HCT116 (cell line): Measurements from ENCODE around the gene TAF6. TPM values are rescaled to one million over a fixed set of nuclear protein-coding genes. Genes with fewer than 3 reads are reported as not detected.

Experiments
- ATAC-seq: fragments of 200-7000 bp; cut with Tn5 transposase; 2 replicates; pipeline ENCODE4 v1.9.1; 2020; ENCODE audit warnings: mild to moderate bottlenecking, moderate library complexity
- BruUV-seq: library from RNA; stranded (reverse); fragments of 400-500 nt; replicated peaks from 2 replicates; lab custom pipeline; 2021; lab: Mats Ljungman, UMichigan
- CTCF ChIA-PET: fragments of 300-600 bp; sonication (Branson Sonifier 250); formaldehyde crosslinking; loops from one replicate; lab custom pipeline; 2021; ENCODE audit warnings: antibody characterized with exemption; lab: Charles Lee
- POLR2A ChIA-PET: fragments of 300-600, 350-600 bp; sonication (Branson Sonifier 250); formaldehyde crosslinking; loops from one replicate; lab custom pipeline; 2021; ENCODE audit warnings: antibody characterized with exemption; lab: Charles Lee
- RAD21 ChIA-PET, 2 experiments: fragments of 300-600 bp; sonication (Branson Sonifier 250); formaldehyde crosslinking; loops; one replicate each; lab custom pipeline; 2023; ENCODE audit warnings: low total read pairs in 2 of 2; ENCODE audit not compliant: uncharacterized antibody in 2 of 2, unreplicated experiment in 2 of 2, low non-redundant PET in 1 of 2; lab: Charles Lee
- DNase-seq: peaks from one replicate; pipeline ENCODE4 v3.0.0-alpha.2; 2010; ENCODE audit warnings: low read depth, low spot score
- H2AFZ ChIP-seq: fragments of 200-600 bp; shearing (Covaris generic), sonication (generic); 2 replicates; pipeline ENCODE4 v1.6.1; 2017; ENCODE audit warnings: low read depth, mixed run types, mixed read lengths, antibody characterized with exemption, low read length; ENCODE audit not compliant: poor library complexity, severe bottlenecking
- H3K27ac ChIP-seq: 2 replicates; pipeline ENCODE4 v1.5.1; 2012; ENCODE audit warnings: low read depth, low read length
- H3K27me3 ChIP-seq: fragments of 200-600 bp; sonication (generic); 2 replicates; pipeline ENCODE4 v1.6.1; 2016; ENCODE audit warnings: mixed run types, low read length, mixed read lengths; ENCODE audit not compliant: insufficient read depth
- H3K36me3 ChIP-seq, 2 experiments: fragments of 200-500 bp in 1 of 2; fragments of 200-600 bp in 1 of 2; sonication (Bioruptor generic) in 1 of 2; sonication (generic) in 1 of 2; 2 replicates each; pipeline versions ENCODE4 v1.5.1 to v1.6.1; 2014 to 2016; ENCODE audit warnings: low read length in 2 of 2, inconsistent platforms in 1 of 2, mixed read lengths in 1 of 2, mixed run types in 1 of 2; ENCODE audit not compliant: insufficient read depth in 2 of 2, control insufficient read depth in 1 of 2
- H3K4me1 ChIP-seq, 2 experiments: fragments of 200-600 bp in 1 of 2; sonication (generic) in 1 of 2; 2 replicates each; pipeline versions ENCODE4 v1.5.1 to v1.6.1; 2012 to 2017; ENCODE audit warnings: low read length in 2 of 2, inconsistent platforms in 1 of 2, mild to moderate bottlenecking in 1 of 2, mixed read lengths in 1 of 2, mixed run types in 1 of 2, moderate library complexity in 1 of 2; ENCODE audit not compliant: insufficient read depth in 2 of 2, control insufficient read depth in 1 of 2
- H3K4me2 ChIP-seq: fragments of 200-600 bp; sonication (generic); 2 replicates; pipeline ENCODE4 v1.6.1; 2017; ENCODE audit warnings: mixed run types, low read length, mixed read lengths
- H3K4me3 ChIP-seq, 2 experiments: fragments of 200-600 bp in 1 of 2; sonication (generic) in 1 of 2; replicated peaks in 1 of 2; 2 replicates each; pipeline ENCODE4 v1.5.1; 2011 to 2016; ENCODE audit warnings: low read length in 2 of 2, control low read depth in 1 of 2, low read depth in 1 of 2, mild to moderate bottlenecking in 1 of 2, mixed read lengths in 1 of 2, mixed run types in 1 of 2
- H3K79me2 ChIP-seq: fragments of 200-600 bp; sonication (generic); 2 replicates; pipeline ENCODE4 v1.6.1; 2017; ENCODE audit warnings: mild to moderate bottlenecking, mixed run types, low read length, moderate library complexity, mixed read lengths; ENCODE audit not compliant: insufficient read depth
- H3K9ac ChIP-seq: fragments of 200-600 bp; sonication (generic); 2 replicates; pipeline ENCODE4 v1.6.1; 2016; ENCODE audit warnings: low read length, mixed read lengths
- H3K9me2 ChIP-seq: fragments of 200-600 bp; sonication (generic), shearing (Covaris generic); 2 replicates; pipeline ENCODE4 v1.6.1; 2017; ENCODE audit warnings: mixed run types, mild to moderate bottlenecking, moderate library complexity; ENCODE audit not compliant: insufficient read depth
- H3K9me3 ChIP-seq, 2 experiments: fragments of 200-500 bp in 1 of 2; fragments of 200-600 bp in 1 of 2; sonication (Bioruptor generic) in 1 of 2; sonication (generic) in 1 of 2; 2 replicates each; pipeline ENCODE4 v1.6.1; 2014 to 2017; ENCODE audit warnings: low read length in 2 of 2, mixed read lengths in 2 of 2, inconsistent platforms in 1 of 2, low read depth in 1 of 2, mild to moderate bottlenecking in 1 of 2, mixed run types in 1 of 2, moderate library complexity in 1 of 2; ENCODE audit not compliant: control insufficient read depth in 1 of 2, insufficient read depth in 1 of 2
- H4K20me1 ChIP-seq: fragments of 200-600 bp; sonication (generic), shearing (Covaris generic); 2 replicates; pipeline ENCODE4 v1.6.1; 2017; ENCODE audit warnings: mixed run types, mild to moderate bottlenecking, moderate library complexity; ENCODE audit not compliant: insufficient read depth
- CEBPB ChIP-seq: IDR thresholded peaks from 2 replicates; pipeline ENCODE4 v1.6.1; 2012; ENCODE audit warnings: low read depth
- SP1 ChIP-seq: IDR thresholded peaks from 2 replicates; pipeline ENCODE4 v1.6.1; 2012; ENCODE audit warnings: low read depth
- SRF ChIP-seq: IDR thresholded peaks from 2 replicates; pipeline ENCODE4 v1.6.1; 2012; ENCODE audit warnings: low read depth
- YY1 ChIP-seq: IDR thresholded peaks from 2 replicates; pipeline ENCODE4 v1.6.1; 2011; ENCODE audit warnings: low read length, low read depth, moderate library complexity, mild to moderate bottlenecking; ENCODE audit not compliant: insufficient replicate concordance; ENCODE audit errors: extremely low read depth
- ZFX ChIP-seq: fragments of 450-650 bp; IDR thresholded peaks from 2 replicates; pipeline ENCODE4 v1.6.1; 2017
- ZNF274 ChIP-seq: fragments of 200-500 bp; sonication (Bioruptor generic); IDR thresholded peaks from 2 replicates; pipeline ENCODE4 v1.6.1; 2014; ENCODE audit warnings: mild to moderate bottlenecking, low read depth, low read length, inconsistent platforms
- intact Hi-C: fragments of 100-400 bp; cut with micrococcal nuclease; formaldehyde crosslinking; loops from 2 replicates; pipeline ENCODE4 v1.10.0; 2022
- total RNA-seq: library from RNA; stranded (reverse); gene quantifications from one replicate; pipeline ENCODE4 v1.2.1, GENCODE V29; 2021; ENCODE audit not compliant: unreplicated experiment
- TF ChIP-seq, protein P1 (sequence below): IDR thresholded peaks from 2 replicates; pipeline ENCODE4 v1.6.1; 2011; ENCODE audit warnings: mild to moderate bottlenecking, low read length, moderate library complexity; ENCODE audit not compliant: insufficient replicate concordance; ENCODE audit errors: extremely low read depth
- TF ChIP-seq, protein P2 (sequence below): IDR thresholded peaks from 2 replicates; pipeline ENCODE4 v1.6.1; 2012

Gene TAF6
- total RNA-seq, 1 experiment from 2014 or later: 67.4 TPM

DNA sequence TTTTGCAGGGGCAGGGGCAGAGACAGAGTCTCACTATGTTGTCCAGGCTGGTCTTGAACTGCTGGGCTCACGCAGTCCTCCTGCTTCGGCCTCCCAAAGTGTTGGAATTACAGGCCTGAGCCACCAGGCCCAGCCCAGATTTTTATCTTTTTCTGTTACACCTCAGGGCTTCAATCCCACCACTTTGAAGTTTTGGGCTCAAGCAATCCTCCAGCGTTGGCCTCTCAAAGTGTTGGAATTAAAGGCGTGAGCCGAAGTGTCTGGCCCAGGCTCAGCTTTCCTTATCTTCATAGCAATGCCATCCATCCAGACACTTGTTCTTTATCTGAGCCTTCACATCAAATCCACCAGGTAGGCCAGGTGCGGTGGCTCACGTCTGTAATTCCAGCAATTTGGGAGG is 4.1 kb downstream of the TAF6 start:
- Histone ChIP-seq H3K4me2 (no peak overlapping the region), H3K27ac (no peak overlapping the region), H3K79me2 (peaks cover 11% of the 10 kb centered on the region), H3K4me3 (no peak overlapping the region), H3K27me3 (no peaks in the 10 kb centered on the region), H3K9ac (no peak overlapping the region), H2AFZ (no peak overlapping the region), H3K36me3 (peaks cover 3 to 5% of the 10 kb centered on the region in 2 experiments; a peak in 3 of 4 replicates), H3K9me3 (no peaks in the 10 kb centered on the region), H3K4me1 (peaks cover under 1 to 12% of the 10 kb centered on the region in 2 experiments), H3K9me2 (no peaks in the 10 kb centered on the region), H4K20me1 (no peaks in the 10 kb centered on the region)
- ChIA-PET CTCF (no interaction called here), POLR2A (interaction anchor here (0.7 kb wide), 1 partner anchor 10 kb away, joined by 3 read pairs; no protein-coding TSS in a partner anchor), RAD21 (no interaction called here)
- no TSS peak for BruUV-seq
- DNase-seq: no peak
- ATAC-seq: no peak
- TF ChIP-seq SRF (no peak), ZNF274 (no peak), CEBPB (no peak), YY1 (no peak), SP1 (no peak), ZFX (no peak)
- TF ChIP-seq, protein P1, sequence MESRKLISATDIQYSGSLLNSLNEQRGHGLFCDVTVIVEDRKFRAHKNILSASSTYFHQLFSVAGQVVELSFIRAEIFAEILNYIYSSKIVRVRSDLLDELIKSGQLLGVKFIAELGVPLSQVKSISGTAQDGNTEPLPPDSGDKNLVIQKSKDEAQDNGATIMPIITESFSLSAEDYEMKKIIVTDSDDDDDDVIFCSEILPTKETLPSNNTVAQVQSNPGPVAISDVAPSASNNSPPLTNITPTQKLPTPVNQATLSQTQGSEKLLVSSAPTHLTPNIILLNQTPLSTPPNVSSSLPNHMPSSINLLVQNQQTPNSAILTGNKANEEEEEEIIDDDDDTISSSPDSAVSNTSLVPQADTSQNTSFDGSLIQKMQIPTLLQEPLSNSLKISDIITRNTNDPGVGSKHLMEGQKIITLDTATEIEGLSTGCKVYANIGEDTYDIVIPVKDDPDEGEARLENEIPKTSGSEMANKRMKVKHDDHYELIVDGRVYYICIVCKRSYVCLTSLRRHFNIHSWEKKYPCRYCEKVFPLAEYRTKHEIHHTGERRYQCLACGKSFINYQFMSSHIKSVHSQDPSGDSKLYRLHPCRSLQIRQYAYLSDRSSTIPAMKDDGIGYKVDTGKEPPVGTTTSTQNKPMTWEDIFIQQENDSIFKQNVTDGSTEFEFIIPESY: no peak
- TF ChIP-seq, protein P2, sequence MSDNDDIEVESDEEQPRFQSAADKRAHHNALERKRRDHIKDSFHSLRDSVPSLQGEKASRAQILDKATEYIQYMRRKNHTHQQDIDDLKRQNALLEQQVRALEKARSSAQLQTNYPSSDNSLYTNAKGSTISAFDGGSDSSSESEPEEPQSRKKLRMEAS: no peak
- TF ChIP-seq, all 23 proteins: peak for 0
- intact Hi-C loops: no loop called here
